Muscle layer of colon (tissue), 2 donors: ENCODE results near the gene ABLIM2.
A peak's percentile ranks its signal among the peaks of the same experiment; 100 is the strongest.

Source experiments
- H3K27ac ChIP-seq: one replicate; pipeline ENCODE4 v1.7.0; 2013; ENCODE audit warnings: low read depth, mild to moderate bottlenecking, low read length, moderate library complexity
- H3K27me3 ChIP-seq, 2 donors: one replicate each; pipeline ENCODE4 v1.7.0; 2013; ENCODE audit warnings: low read length in 2 of 2, mild to moderate bottlenecking in 2 of 2; ENCODE audit not compliant: insufficient read depth in 2 of 2, control insufficient read depth in 1 of 2
- H3K36me3 ChIP-seq: one replicate; pipeline ENCODE4 v1.7.0; 2013; ENCODE audit warnings: mild to moderate bottlenecking, low read length; ENCODE audit not compliant: insufficient read depth
- H3K4me1 ChIP-seq: one replicate; pipeline ENCODE4 v1.7.0; 2013; ENCODE audit warnings: mild to moderate bottlenecking, low read length; ENCODE audit not compliant: insufficient read depth
- H3K4me3 ChIP-seq, 2 donors: one replicate each; pipeline ENCODE4 v1.7.0; 2013; ENCODE audit warnings: low read length in 2 of 2, low read depth in 1 of 2, mild to moderate bottlenecking in 1 of 2, moderate library complexity in 1 of 2
- H3K9ac ChIP-seq: one replicate; pipeline ENCODE4 v1.7.0; 2013; ENCODE audit warnings: low read length
- H3K9me3 ChIP-seq: one replicate; pipeline ENCODE4 v1.7.0; 2013; ENCODE audit warnings: mild to moderate bottlenecking, low read length
- donor health status: abdominal sarcoma.
- donor health status: Adenocarcinoma of cecum.

Gene ABLIM2

GRCh38 chr4:7967501-7968261 is 190.9 kb downstream of the ABLIM2 start:
- no peaks in the 10 kb centered on the region for H3K9me3 ChIP-seq
- peaks cover 35% of the 10 kb centered on the region for H3K4me1 ChIP-seq
- no peaks in the 10 kb centered on the region for H3K36me3 ChIP-seq
- peak overlapping the region; percentile 42 for H3K27ac ChIP-seq
- peak overlapping the region; percentile 6 for H3K9ac ChIP-seq
- peak overlapping the region in 1 of 2 donors; percentile 30 for H3K4me3 ChIP-seq
- H3K27me3 ChIP-seq, result no peaks in the 10 kb centered on the region

GRCh38 chr4:7967063-7967440 is 191.6 kb downstream of the ABLIM2 start:
- H3K9me3 ChIP-seq, result no peaks in the 10 kb centered on the region
- H3K27ac ChIP-seq, result no peak overlapping the region
- no peak overlapping the region for H3K9ac ChIP-seq
- H3K27me3 ChIP-seq, result no peaks in the 10 kb centered on the region
- H3K4me1 ChIP-seq, result peaks cover 35% of the 10 kb centered on the region
- no peak overlapping the region for H3K4me3 ChIP-seq
- H3K36me3 ChIP-seq, result no peaks in the 10 kb centered on the region

DNA sequence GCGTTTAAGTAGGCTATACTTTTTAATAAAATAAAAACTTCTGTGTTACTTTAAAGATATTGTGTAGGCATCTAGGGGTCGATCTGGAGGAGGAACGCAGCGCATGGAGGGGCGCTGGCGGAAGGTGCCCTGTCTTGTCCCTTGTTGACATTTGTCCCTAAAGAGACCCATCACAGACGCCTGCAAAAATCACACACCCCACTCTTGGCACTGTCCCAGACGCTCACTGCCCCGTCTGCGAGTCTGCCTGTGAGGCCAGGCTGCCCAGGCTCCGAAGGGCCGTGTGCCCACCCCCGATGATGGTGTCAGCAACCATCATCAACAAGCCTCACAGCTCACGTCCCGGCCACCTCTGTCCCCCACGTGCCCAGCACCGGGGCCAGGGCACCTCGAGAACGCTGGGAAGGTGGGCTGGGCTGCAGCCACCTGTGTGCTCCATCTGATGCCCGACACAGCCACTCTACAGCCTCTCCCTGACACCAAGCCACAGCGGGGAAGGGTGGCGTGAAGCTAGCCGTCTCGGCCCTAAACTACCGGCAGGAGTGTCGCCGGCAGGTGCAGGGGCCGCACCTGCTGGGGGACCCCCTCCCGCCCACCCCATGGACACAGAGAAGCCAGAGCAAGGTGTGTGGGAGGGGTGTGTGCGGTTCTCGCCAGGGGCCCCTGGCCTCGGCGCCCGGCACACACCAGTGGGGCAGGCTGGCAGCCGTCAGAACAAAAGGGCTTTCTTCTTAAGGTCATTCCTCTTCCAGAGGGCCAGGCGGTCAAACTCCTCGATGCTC is 192.1 kb downstream of the ABLIM2 start:
- Histone ChIP-seq H3K9ac (no peak overlapping the region), H3K36me3 (no peaks in the 10 kb centered on the region), H3K9me3 (no peaks in the 10 kb centered on the region), H3K27ac (no peak overlapping the region), H3K4me3 (no peak overlapping the region), H3K27me3 (no peaks in the 10 kb centered on the region), H3K4me1 (peaks cover 39% of the 10 kb centered on the region)

GRCh38 chr4:7964890-7965662 is 193.5 kb downstream of the ABLIM2 start:
- Histone ChIP-seq H3K27me3 (no peaks in the 10 kb centered on the region), H3K9ac (no peak overlapping the region), H3K4me1 (peaks cover 48% of the 10 kb centered on the region), H3K27ac (no peak overlapping the region), H3K4me3 (no peak overlapping the region), H3K36me3 (no peaks in the 10 kb centered on the region), H3K9me3 (no peaks in the 10 kb centered on the region)

DNA sequence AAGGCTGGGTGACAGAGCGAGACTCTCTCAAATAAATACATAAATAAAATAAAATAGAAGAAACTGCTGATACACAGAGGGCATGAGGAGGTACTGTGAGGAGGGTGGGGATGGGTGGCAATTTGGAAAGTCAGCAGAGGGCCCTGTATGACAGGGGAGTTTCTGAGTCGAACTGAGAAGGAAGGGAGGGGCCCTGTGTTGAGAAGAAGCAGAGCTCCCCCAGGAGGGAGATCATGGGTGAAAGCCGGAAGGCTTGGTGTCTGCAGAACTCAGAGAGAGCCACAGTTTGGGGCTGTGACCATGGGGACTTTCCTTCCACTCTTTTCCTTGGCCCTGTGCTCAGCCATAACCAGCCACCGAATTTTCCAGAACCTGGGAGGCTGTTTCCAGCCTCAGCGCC is 194.2 kb downstream of the ABLIM2 start:
- Histone ChIP-seq H3K4me1 (peaks cover 46% of the 10 kb centered on the region), H3K36me3 (no peaks in the 10 kb centered on the region), H3K27me3 (no peaks in the 10 kb centered on the region), H3K27ac (no peak overlapping the region), H3K4me3 (no peak overlapping the region), H3K9me3 (no peaks in the 10 kb centered on the region), H3K9ac (no peak overlapping the region)

DNA sequence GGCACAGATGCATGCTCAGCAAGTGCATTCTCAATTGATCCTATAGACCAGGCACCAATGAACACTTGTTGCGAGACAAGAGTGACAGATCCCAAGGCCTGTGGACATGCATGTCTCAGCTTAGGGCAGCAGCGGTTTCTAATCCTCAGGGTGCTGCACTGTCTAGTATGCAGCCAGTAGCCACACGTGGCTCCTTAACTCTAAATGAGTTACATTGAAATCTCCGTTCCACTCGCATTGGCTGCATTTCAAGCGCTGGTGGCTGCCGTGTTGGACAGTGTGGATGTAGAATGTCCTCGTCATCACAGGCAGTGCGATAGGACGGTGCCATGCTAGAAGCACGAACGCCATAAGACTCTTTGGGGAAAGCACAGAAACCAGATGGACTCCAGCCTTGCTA is 194.9 kb downstream of the ABLIM2 start:
- peaks cover 47% of the 10 kb centered on the region for H3K4me1 ChIP-seq
- H3K4me3 ChIP-seq, result no peak overlapping the region
- no peak overlapping the region for H3K9ac ChIP-seq
- H3K27me3 ChIP-seq, result no peaks in the 10 kb centered on the region
- no peak overlapping the region for H3K27ac ChIP-seq
- no peaks in the 10 kb centered on the region for H3K36me3 ChIP-seq
- no peaks in the 10 kb centered on the region for H3K9me3 ChIP-seq

- no peak overlapping the region for H3K27ac ChIP-seq
- H3K27me3 ChIP-seq, result no peaks in the 10 kb centered on the region
- no peaks in the 10 kb centered on the region for H3K9me3 ChIP-seq
- H3K9ac ChIP-seq, result no peak overlapping the region
- no peak overlapping the region for H3K4me3 ChIP-seq
- H3K4me1 ChIP-seq, result peaks cover 39% of the 10 kb centered on the region
- no peaks in the 10 kb centered on the region for H3K36me3 ChIP-seq
These were observed 195.8 kb downstream of the ABLIM2 start for GRCh38 chr4:7962609-7963508.

GRCh38 chr4:7960790-7961655 is 197.6 kb downstream of the ABLIM2 start:
- Histone ChIP-seq H3K4me1 (peaks cover 33% of the 10 kb centered on the region), H3K36me3 (no peaks in the 10 kb centered on the region), H3K27me3 (no peaks in the 10 kb centered on the region), H3K9me3 (no peaks in the 10 kb centered on the region), H3K9ac (peak overlapping the region; percentile 30), H3K27ac (peak overlapping the region; percentile 71), H3K4me3 (peak overlapping the region in 1 of 2 donors; percentile 51)

DNA sequence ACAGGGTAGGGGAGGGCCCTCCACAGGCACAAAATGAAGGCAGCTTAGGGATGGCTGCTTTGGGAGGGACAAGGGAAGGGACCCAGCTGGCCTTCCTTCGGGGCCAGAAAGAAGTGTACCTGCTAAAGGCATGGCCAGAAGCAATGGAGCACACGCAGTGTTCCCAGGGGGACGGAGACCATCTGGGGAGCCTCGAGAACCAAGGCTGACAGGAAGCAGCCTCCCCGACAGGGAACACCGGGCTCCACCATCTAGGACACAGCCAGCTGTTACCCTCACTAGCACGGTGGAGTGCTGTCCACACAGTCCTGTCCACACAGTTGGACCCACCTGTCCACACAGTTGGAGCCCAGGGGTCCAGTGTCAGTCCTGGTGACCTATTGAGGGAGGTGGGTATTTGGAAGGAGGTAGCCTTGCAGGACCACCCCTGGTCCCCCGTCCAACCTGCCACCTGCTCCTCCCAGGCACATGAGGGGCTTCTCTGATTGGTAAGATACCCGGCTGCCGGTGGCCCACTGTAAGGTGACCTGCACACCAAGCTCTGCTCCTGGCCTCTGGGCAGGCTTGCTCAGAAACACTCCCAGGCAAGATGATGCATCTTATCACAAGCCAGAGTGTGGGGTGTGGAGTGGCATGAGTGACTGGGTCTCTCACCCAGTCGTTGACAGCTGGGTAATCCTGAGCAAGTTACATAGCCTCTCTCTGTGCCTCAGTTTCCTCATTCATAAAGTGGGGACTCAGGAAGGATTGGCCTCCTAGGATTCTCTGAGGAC is 198.4 kb downstream of the ABLIM2 start:
- Histone ChIP-seq H3K4me1 (peaks cover 33% of the 10 kb centered on the region), H3K27ac (peak overlapping the region; percentile 71), H3K9ac (peak overlapping the region; percentile 30), H3K36me3 (no peaks in the 10 kb centered on the region), H3K27me3 (no peaks in the 10 kb centered on the region), H3K9me3 (no peaks in the 10 kb centered on the region), H3K4me3 (peak overlapping the region in 1 of 2 donors; percentile 11)
